Pons (tissue), 1 donor: ENCODE data around the gene GRIN1.
"Not testable (repeated sequence)": the region's sequence is repeated elsewhere in the genome, so short reads cannot be mapped to it uniquely, and the experiment has no call there.

Experiments
- DNase-seq: peaks from one replicate; pipeline ENCODE4 v3.0.0-alpha.2; 2016; ENCODE audit warnings: low spot score

GRIN1 gene

DNA sequence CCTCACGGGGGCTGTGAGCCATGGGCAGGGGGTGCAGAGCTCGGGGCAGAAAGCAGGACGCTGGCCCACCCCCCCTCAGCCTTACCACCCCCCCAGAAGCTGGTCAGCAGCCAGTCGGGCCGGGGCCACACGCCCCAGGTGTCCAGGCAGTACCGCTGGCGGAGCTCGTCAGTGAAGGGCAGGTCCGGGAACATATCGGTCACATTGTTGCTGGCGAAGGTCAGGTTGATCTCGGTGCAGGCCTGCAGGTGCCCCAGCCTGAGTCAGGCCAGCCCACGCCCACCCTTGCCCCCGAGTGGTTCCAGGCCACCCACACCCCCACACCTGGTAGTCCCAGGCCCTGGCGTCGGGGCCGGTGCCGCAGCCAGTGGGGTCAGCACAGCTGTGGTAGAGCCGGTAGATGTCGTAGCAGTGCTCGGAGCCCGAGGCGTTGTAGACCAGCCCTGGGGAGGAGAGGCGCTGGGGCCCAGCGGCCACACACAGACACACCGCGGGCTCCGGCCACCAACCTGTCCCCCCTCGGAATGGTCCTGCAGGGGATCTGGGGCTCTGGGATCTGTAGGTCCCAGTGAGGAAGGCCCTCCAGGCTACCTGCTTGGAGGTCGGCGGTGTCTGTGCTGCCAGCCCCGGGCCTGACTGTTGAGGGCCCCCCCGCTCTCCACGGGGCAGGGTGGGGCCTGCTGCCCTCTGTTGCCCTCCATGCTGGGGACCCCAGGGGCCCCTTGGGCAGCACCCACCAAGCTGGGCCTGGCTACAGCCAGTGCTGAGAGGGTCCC is 27.0 kb upstream of the GRIN1 start:
- DNase-seq, result no peak

- no peak for DNase-seq
These were observed 26.2 kb upstream of the GRIN1 start for GRCh38 chr9:137112564-137113384.

DNA sequence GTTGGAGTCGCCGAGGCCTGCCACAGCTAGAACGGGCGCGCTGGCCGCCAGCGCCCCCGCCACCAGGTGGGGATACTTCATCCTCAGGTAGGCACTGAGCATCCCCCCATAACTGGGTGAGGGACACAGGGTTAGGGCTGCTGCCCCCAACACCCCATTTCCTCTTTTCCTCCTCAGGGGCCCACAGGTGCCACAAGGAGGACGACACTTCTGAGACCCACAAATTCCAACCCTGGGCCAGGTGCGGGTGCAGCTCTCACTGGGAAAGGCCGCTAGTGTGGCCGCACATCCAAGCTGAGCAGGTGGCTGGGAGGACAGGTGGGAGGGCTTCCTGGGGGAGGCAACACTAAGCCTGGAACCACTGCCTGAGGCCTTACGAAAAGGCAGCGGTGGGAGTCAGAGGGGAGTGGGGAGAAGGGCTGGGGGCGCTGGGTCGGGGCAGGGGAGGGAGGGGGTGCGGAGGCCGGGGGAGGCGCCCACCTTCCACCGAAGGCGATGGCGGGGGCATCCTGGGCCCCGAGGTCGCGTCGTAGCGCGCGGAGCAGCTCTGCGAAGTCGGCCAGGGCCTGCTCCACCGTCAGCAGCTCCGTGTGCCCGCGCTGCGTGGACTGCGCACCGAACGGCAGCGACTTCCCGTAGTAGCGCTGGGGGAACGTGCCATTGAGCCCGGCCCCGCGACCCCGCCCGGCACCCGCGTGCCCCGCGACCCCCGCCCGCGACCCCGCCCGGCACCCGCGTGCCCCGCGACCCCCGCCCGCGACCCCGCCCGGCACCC is 25.4 kb upstream of the GRIN1 start:
- no peak for DNase-seq

DNA sequence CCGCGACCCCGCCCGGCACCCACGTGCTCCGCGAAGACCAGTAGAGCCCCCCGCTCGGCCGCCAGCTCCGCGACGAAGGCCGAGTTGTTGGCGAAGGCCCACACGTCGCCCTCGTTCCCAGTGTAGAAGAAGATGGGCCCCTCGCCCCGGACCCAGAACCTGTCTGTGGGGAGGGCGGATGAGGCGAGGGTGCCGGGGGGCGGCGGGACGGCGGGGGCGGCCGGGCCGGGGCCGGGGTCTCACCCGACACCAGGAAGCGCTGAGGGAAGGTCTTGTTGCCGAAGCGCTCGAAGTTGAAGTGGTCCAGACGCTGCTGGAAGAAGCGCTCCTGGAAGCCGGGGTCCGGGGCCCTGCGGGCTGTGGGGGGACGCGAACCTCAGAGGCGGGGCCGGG is 24.7 kb upstream of the GRIN1 start:
- DNase-seq, result no peak

DNA sequence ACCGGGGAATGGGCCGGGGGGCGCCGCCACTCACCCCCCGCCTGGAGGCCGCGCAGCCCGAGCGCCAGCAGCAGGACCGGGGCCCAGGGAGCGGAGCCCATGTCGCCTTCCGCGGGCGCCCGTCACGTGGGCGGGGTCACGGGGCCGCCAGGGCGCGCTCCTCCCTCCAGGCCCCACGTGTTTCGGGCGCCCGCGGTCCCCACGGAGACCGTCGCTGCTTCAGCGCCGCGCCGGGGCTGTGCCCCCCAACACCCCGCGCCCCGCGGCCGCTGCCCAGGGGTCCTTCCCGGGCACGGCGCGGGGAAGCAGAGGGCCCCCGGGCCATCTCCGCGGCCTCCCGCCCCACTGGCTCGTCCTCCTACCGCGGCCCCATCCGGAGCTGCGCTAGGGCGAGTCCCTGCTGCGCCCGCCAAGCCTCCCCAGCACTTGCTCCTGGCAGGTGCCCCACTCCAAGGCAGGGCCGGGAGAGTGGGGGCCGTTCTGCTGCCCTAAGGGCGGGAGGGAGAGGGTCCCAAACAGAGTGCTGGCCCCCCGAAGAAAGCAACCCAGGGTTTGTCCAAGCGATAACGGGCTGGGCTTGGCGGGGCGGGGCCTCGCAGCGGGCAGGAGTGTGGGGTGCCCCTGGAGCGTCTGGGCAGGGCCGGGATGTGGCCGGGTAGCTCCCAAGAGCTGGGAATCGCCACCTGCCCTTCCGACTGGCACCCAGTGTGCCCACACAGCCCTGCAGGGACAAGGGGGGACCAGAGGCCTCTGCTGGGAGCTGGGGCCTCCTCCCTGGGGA is 24.2 kb upstream of the GRIN1 start, which contains the start of gene DPP7:
Gene DPP7, minus strand, starts transcription at position 121 of the 781 bp plus-strand sequence. Its CDS starts 20 bp downstream, at position 101.
- DNase-seq, result peak; percentile 63

DNA sequence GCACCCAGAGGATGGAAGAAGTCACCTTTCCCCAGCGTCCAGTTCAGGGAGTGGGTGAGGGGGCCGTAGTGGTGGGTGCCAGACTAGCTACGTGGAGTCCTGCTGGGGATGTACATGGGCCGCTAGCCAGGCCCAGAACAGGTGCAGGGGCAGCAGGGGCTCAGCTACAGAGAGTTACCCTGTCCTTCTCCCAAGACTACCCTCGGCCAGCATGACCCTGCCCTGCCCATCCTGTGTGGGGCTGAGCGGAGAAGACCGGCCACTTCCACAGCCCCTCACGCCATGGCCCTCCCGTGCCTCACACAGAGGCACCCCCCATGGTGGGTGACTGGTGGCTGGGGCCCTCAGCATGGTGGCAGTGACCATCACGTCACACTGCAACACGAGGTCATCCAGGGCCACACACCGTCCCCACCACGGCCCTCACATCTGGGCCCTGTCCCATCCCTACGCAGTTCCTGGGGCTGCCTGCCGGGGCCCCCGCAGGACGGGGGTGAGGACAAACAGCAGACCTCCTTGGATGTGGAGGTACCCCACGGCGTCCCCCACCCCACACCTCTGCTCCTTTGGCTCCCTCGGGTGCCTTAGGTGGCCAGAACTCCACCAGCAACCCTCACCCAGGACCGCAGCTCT is 23.4 kb upstream of the GRIN1 start:
- DNase-seq, result no peak

DNA sequence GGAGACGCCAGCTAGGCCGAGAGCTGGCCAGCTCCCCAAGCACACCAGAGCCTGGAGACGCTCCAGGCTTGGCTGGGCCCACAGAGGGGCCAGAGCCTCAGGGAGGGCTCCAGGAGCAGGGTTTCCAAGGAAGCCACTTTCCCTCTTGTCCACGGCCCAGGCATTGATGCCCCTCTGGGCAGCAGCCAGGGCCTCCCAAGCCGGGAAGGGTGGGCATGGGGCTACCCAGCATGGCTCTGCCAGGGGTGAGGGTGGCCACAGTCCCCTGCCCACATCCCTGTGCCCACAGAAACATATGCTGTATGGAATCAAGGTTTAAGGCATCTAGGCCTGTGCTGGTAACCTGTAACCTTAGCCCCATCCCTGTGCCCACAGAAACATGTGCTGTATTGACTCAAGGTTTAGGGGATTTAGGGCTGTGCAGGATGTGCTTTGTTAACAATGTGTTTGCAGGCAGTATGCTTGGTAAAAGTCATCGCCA is 22.9 kb upstream of the GRIN1 start:
- no peak for DNase-seq

- DNase-seq, result no peak
These were observed 22.2 kb upstream of the GRIN1 start for GRCh38 chr9:137116728-137117127.

- no peak for DNase-seq
These were observed 21.7 kb upstream of the GRIN1 start for GRCh38 chr9:137117269-137117731.

GRCh38 chr9:137118092-137118603 is 20.8 kb upstream of the GRIN1 start:
- DNase-seq, result not testable (repeated sequence)

- not testable (repeated sequence) for DNase-seq
These were observed 16.8 kb upstream of the GRIN1 start for GRCh38 chr9:137121927-137122795.

GRCh38 chr9:137122796-137123467 is 16.0 kb upstream of the GRIN1 start:
- DNase-seq, result not testable (repeated sequence)

GRCh38 chr9:137123468-137123837 is 15.5 kb upstream of the GRIN1 start:
- DNase-seq, result no peak

DNA sequence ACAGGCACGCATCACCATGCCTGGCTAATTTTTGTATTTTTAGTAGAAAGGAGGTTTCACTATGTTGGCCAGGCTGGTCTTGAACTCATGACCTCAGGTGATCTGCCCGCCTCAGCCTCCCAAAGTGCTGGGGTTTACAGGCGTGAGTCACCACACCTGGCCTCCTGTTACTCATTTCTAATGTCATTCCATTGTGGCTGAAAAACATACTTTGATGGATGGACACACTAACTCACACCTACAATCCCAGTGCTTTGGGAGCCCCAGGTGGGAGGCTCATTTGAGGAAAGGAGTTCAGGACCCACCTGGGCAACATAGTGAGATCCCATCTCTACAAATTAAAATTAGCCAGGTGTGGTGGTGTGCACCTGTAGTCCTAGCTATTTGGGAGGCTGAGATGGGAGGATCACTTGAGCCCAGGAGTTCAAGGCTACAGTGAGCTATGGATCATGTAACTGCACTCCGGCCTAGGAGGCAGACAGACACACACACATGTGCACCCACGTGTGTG is 14.9 kb upstream of the GRIN1 start:
- not testable (repeated sequence) for DNase-seq

- DNase-seq, result no peak
These were observed 12.2 kb upstream of the GRIN1 start for GRCh38 chr9:137126786-137127185.

GRCh38 chr9:137127301-137128157 is 11.4 kb upstream of the GRIN1 start:
- peak; percentile 15 for DNase-seq

DNA sequence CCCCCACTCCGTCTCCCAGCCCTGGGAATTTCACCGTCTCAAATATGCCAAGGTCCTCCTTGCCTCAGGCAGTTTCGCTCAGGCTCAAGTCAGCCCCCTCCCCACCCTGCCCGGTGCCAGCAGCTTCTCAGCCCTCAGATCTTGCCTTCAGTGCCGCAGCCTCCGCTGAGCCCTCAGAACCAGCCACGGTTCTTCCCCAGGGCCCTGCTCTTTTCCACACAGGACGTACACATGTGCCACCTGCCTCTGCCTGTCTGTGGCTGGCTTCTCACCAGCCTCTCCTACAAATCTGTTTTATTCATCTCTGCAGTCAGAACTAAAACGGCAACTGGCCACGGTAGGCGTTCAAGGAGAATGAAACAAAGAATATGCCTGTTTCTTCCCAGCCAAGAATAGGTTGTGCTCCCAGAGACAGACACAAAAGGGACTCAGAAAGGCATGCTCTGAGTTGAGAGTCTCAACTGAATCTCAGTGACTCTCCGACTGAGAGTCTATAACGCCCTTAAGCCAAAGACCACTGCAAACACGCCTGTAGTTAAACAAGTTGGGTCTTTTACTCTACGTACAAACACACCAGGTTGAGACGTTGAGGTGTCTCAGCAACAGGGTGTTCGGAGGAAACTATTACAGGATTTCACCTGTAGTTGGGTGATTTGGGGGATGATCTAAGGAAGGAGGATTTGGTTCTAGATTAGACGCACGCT is 10.6 kb upstream of the GRIN1 start:
- no peak for DNase-seq
